Measurements from ENCODE around the gene MED15. TPM values are rescaled to one million over a fixed set of nuclear protein-coding genes. Genes with fewer than 3 reads are reported as not detected.

MED15 gene
- polyA plus RNA-seq, 2 of the 4 experiments (the other 2 are of a cell fraction): 10.7 to 29.7 TPM

- ATAC-seq (no peak), FAIRE-seq (no peak), DNase-seq (ENCODE audit: low read depth in 1 of 2, low spot score in 1 of 2) (no peak)
- ChIA-PET CTCF (interaction anchor here (0.6 to 5.6 kb wide), 5 partner anchors 8 to 178 kb away, joined by 3 to 41 read pairs (median 3); no protein-coding TSS in a partner anchor), POLR2A (no interaction called here)
- no peak overlapping the region for H3K4me3 ChIP-seq
- TF ChIP-seq EP300 (IDR thresholded peaks at IDR 0.05) (no peak), POLR2AphosphoS2 (conservative IDR thresholded peaks at IDR 0.05; ENCODE audit: low read length) (no peak)
- H3K27ac ChIP-seq: no peak overlapping the region
- H3K4me2 ChIP-seq: no peak overlapping the region
- peaks cover 15% of the 10 kb centered on the region; the same call in 2 of the 3 replicates for H3K4me1 ChIP-seq
- WGBS (ENCODE audit: missing lambda C conversion rate): 89% methylated on average over 18 of the region's 18 CpGs
- H3K9me3 ChIP-seq: no peaks in the 10 kb centered on the region
Observed at GRCh38 chr22:20574920-20575353, 67.5 kb downstream of the MED15 start.

DNA sequence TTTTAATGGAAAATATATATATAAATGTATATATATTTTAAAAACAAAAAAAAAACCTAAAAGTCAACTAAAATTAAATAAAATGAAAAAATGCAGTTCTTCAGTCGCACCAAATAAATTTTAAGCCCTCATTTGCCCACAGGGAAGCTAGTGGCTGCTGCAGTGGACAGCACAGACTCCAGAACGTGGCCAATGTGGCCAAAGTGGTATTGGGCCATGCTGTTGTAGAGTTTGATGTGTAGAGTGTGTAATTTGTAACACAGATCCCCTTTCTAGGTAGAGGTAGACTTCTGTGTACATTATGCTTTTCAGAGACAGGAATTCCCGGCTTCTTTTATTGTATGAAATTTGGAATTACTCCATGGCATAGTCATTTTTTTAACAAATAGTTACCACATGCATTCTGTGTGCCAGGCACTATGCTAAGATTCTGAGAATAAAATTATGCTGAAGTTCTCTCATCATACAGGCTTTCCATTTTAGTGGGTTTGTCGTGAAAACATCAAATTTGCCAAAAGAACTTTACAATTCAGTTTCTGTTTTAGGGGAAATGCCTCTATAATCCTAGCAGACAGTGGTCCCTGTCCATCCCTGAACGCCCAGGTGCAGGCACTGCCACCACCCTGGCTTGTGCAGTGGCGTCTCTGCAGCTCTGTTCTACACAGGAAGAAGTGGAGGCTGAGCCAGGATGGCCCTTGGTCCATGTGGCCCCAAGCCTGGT is 68.5 kb downstream of the MED15 start:
- no peak for DNase-seq (ENCODE audit: low read depth in 1 of 2, low spot score in 1 of 2)
- WGBS (ENCODE audit: missing lambda C conversion rate): 91% methylated on average over 6 of the region's 6 CpGs
- no peak overlapping the region for H3K4me2 ChIP-seq
- H3K9me3 ChIP-seq: no peaks in the 10 kb centered on the region
- peaks cover 5% of the 10 kb centered on the region; the same call in 1 of the 3 replicates for H3K4me1 ChIP-seq
- H3K27ac ChIP-seq: no peak overlapping the region
- no peak for TF ChIP-seq GATA3 (IDR thresholded peaks at IDR 0.05; ENCODE audit: borderline replicate concordance)
- TF ChIP-seq, protein P1, sequence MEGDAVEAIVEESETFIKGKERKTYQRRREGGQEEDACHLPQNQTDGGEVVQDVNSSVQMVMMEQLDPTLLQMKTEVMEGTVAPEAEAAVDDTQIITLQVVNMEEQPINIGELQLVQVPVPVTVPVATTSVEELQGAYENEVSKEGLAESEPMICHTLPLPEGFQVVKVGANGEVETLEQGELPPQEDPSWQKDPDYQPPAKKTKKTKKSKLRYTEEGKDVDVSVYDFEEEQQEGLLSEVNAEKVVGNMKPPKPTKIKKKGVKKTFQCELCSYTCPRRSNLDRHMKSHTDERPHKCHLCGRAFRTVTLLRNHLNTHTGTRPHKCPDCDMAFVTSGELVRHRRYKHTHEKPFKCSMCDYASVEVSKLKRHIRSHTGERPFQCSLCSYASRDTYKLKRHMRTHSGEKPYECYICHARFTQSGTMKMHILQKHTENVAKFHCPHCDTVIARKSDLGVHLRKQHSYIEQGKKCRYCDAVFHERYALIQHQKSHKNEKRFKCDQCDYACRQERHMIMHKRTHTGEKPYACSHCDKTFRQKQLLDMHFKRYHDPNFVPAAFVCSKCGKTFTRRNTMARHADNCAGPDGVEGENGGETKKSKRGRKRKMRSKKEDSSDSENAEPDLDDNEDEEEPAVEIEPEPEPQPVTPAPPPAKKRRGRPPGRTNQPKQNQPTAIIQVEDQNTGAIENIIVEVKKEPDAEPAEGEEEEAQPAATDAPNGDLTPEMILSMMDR (IDR thresholded peaks at IDR 0.05): no peak
- no peak for TF ChIP-seq EHMT2 (IDR thresholded peaks at IDR 0.05; ENCODE audit: low read depth)
- TF ChIP-seq BCL3 (IDR thresholded peaks at IDR 0.05): no peak
- no peak for TF ChIP-seq HES2 (IDR thresholded peaks at IDR 0.05)
- no peak for TF ChIP-seq RCOR1 (IDR thresholded peaks at IDR 0.05; ENCODE audit: low read depth, low read length)
- no peak for TF ChIP-seq NPAS2 (CRISPR knock-in tag; IDR thresholded peaks at IDR 0.05; ENCODE audit: borderline replicate concordance)
- TF ChIP-seq RNF2 (IDR thresholded peaks at IDR 0.05; ENCODE audit: borderline replicate concordance, low read depth): no peak
- ATAC-seq: no peak
- FAIRE-seq: no peak
- POLR2A ChIA-PET: no interaction called here
- CTCF ChIA-PET: interaction anchor here (0.8 to 5.6 kb wide), 2 partner anchors 11 to 209 kb away, joined by 3 to 41 read pairs; no protein-coding TSS in a partner anchor
- H3K4me3 ChIP-seq: no peak overlapping the region

DNA sequence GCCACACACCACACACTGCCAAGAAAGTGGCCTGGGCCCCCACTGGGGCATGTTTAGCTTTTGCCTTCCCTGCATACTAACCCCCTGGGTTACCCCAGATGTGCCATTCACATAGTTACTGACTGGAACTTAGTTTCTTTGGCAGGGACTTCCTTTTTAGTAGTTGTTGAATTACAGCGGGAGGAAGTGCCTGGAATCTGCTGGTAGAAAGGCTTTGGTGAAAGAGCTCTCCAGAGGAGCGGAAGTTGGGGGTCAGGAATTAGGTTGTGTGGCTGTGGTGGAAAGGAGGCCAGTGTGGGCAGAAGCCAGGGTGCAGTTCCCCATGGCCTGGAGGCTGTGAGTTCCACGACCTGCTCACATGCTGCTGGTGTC is 69.0 kb downstream of the MED15 start:
- Histone ChIP-seq H3K4me1 (no peaks in the 10 kb centered on the region), H3K4me2 (no peak overlapping the region), H3K4me3 (no peak overlapping the region), H3K27ac (no peak overlapping the region), H3K9me3 (no peaks in the 10 kb centered on the region)
- no peak for FAIRE-seq
- ChIA-PET POLR2A (no interaction called here), CTCF (interaction anchor here (0.8 to 5.6 kb wide), 2 partner anchors 12 to 208 kb away, joined by 3 to 41 read pairs; no protein-coding TSS in a partner anchor)
- 90% methylated on average over 3 of the region's 3 CpGs for WGBS (ENCODE audit: missing lambda C conversion rate)
- no peak for DNase-seq (ENCODE audit: low read depth in 1 of 2, low spot score in 1 of 2)
- ATAC-seq: no peak
- TF ChIP-seq HEYL (CRISPR knock-in tag; IDR thresholded peaks at IDR 0.05): no peak
- no peak for TF ChIP-seq NPAS2 (CRISPR knock-in tag; IDR thresholded peaks at IDR 0.05; ENCODE audit: borderline replicate concordance)
- no peak for TF ChIP-seq EP300 (IDR thresholded peaks at IDR 0.05)
- no peak for TF ChIP-seq RAD21 (conservative IDR thresholded peaks at IDR 0.05 in 1 of 2, IDR thresholded peaks at IDR 0.05 in 1 of 2)
- TF ChIP-seq TP53 (CRISPR knock-in tag; IDR thresholded peaks at IDR 0.05): no peak
- TF ChIP-seq TFCP2L1 (CRISPR knock-in tag; IDR thresholded peaks at IDR 0.05): no peak
- TF ChIP-seq, protein P2, sequence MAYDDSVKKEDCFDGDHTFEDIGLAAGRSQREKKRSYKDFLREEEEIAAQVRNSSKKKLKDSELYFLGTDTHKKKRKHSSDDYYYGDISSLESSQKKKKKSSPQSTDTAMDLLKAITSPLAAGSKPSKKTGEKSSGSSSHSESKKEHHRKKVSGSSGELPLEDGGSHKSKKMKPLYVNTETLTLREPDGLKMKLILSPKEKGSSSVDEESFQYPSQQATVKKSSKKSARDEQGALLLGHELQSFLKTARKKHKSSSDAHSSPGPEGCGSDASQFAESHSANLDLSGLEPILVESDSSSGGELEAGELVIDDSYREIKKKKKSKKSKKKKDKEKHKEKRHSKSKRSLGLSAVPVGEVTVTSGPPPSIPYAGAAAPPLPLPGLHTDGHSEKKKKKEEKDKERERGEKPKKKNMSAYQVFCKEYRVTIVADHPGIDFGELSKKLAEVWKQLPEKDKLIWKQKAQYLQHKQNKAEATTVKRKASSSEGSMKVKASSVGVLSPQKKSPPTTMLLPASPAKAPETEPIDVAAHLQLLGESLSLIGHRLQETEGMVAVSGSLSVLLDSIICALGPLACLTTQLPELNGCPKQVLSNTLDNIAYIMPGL (CRISPR knock-in tag; IDR thresholded peaks at IDR 0.05; ENCODE audit: borderline replicate concordance): no peak
- TF ChIP-seq, protein P3, sequence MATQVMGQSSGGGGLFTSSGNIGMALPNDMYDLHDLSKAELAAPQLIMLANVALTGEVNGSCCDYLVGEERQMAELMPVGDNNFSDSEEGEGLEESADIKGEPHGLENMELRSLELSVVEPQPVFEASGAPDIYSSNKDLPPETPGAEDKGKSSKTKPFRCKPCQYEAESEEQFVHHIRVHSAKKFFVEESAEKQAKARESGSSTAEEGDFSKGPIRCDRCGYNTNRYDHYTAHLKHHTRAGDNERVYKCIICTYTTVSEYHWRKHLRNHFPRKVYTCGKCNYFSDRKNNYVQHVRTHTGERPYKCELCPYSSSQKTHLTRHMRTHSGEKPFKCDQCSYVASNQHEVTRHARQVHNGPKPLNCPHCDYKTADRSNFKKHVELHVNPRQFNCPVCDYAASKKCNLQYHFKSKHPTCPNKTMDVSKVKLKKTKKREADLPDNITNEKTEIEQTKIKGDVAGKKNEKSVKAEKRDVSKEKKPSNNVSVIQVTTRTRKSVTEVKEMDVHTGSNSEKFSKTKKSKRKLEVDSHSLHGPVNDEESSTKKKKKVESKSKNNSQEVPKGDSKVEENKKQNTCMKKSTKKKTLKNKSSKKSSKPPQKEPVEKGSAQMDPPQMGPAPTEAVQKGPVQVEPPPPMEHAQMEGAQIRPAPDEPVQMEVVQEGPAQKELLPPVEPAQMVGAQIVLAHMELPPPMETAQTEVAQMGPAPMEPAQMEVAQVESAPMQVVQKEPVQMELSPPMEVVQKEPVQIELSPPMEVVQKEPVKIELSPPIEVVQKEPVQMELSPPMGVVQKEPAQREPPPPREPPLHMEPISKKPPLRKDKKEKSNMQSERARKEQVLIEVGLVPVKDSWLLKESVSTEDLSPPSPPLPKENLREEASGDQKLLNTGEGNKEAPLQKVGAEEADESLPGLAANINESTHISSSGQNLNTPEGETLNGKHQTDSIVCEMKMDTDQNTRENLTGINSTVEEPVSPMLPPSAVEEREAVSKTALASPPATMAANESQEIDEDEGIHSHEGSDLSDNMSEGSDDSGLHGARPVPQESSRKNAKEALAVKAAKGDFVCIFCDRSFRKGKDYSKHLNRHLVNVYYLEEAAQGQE (IDR thresholded peaks at IDR 0.05): no peak
- no peak for TF ChIP-seq RARB (CRISPR knock-in tag; IDR thresholded peaks at IDR 0.05)
- no peak for TF ChIP-seq HDAC2 (IDR thresholded peaks at IDR 0.05)
- no peak for TF ChIP-seq FOSL2 (IDR thresholded peaks at IDR 0.05)
- TF ChIP-seq FOSL2 (CRISPR knock-in tag; IDR thresholded peaks at IDR 0.05): no peak
- TF ChIP-seq MAZ (IDR thresholded peaks at IDR 0.05; ENCODE audit: borderline replicate concordance, low read depth, low read length): no peak
- no peak for TF ChIP-seq SMC3 (IDR thresholded peaks at IDR 0.05)
- no peak for TF ChIP-seq PHF8 (IDR thresholded peaks at IDR 0.05; ENCODE audit: borderline replicate concordance, low read depth)
- TF ChIP-seq FOSB (CRISPR knock-in tag; IDR thresholded peaks at IDR 0.05): no peak

All from A549 (cell line).